GM13977 (cell line): ENCODE measurements around the gene LRP1-AS.

Experiments
- DNase-seq: peaks from one replicate; pipeline ENCODE4 v3.0.0; 2012; ENCODE audit warnings: low spot score
- in situ Hi-C: fragments of 300-500 bp; cut with MboI; formaldehyde crosslinking; loops from one replicate; pipeline ENCODE4 v1.12.0; 2022; ENCODE audit warnings: low sequenced_read_pairs, low pct_unique_long_range_greater_than_20kb, mixed read lengths, inconsistent platforms; ENCODE audit not compliant: unreplicated experiment
- TF ChIP-seq, protein P1 (sequence below): IDR thresholded peaks from 2 replicates; pipeline ENCODE4 v1.5.1; 2012; ENCODE audit warnings: mild to moderate bottlenecking, control low read depth; ENCODE audit not compliant: insufficient read depth; ENCODE audit errors: extremely low read depth, missing control alignments

LRP1-AS gene

GRCh38 chr12:57118711-57119271 lies 28.6 kb downstream of the LRP1-AS start:
- in situ Hi-C loops: loop anchor here (10.0 kb wide), 1 partner anchor 364 kb away; the partner anchor contains the start of gene PRIM1
- TF ChIP-seq, protein P1, sequence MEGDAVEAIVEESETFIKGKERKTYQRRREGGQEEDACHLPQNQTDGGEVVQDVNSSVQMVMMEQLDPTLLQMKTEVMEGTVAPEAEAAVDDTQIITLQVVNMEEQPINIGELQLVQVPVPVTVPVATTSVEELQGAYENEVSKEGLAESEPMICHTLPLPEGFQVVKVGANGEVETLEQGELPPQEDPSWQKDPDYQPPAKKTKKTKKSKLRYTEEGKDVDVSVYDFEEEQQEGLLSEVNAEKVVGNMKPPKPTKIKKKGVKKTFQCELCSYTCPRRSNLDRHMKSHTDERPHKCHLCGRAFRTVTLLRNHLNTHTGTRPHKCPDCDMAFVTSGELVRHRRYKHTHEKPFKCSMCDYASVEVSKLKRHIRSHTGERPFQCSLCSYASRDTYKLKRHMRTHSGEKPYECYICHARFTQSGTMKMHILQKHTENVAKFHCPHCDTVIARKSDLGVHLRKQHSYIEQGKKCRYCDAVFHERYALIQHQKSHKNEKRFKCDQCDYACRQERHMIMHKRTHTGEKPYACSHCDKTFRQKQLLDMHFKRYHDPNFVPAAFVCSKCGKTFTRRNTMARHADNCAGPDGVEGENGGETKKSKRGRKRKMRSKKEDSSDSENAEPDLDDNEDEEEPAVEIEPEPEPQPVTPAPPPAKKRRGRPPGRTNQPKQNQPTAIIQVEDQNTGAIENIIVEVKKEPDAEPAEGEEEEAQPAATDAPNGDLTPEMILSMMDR: no peak
- no peak for DNase-seq

DNA sequence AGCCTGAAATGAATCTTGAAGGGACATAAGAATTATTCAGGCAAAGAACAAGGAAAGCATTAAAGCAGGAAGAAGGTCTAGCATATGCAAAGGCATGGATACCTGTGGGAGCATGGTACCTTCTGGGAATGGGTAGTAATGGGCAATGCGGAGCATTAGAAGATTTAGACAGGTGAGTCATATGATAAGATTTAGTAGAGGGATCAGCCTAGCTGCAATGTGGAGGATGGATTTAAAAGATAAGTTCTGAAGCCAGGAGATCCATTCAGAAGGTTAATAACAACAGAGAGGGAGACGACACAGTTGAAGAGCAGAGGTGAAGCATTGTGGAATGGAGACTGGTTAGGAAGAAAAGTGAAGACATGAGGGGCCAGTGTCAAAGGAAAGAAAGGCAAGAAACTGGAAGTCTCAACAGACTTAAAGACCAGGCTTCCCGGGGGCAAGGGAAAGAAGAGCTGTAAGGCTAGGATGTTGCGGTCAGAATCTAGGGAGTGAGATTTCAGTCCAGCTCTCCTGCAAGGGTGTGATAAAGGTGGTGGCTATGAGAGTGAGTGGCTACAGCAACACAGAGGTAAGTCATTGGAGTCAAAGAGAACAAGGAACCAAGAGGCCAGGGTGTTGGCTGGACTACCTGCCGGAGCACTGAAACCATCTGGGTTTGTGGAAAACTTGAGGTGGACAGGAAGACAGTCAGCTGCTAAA lies 30.7 kb downstream of the LRP1-AS start:
- TF ChIP-seq, protein P1: no peak
- in situ Hi-C loops: loop anchor here (10.0 kb wide), 1 partner anchor 362 kb away; the partner anchor contains the start of gene PRIM1
- DNase-seq: no peak

DNA sequence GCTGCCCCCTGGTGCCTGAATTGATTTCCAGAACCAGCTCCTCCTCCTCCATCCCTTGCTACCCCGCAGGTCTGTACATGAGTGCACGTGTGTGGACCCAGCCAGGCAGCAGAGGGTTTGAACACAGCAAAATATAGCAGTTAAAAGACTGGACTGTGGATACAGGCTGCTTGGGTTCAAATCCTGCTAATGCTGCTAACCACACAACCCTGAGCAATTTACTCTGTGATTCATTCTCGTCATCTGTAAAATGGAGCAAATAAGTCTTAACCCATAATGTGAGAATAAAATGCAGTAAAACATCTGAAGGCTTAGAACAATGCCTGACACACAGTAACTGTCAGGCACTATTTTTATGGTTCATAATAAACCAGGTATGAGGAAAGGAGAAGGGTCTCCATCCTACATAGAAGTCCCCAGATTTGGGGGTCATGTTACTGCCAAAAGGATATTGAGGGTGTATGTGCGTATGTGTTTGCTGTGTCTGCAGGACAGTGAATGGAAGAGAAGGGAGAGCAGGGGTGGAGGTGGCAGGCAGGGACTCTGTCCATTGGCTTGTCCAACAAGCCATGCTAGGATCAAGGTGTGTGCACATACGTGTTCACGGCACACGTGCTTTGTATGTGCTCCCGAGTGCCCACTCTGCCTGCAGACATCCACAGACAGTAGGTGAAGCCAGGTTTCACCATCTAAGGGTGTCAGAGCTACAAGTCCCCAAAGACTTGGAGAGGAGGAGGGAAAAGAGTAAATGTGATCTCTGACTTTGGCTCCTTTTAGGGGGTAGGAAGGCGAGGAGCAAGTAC lies 34.7 kb downstream of the LRP1-AS start:
- in situ Hi-C loops: loop anchor here (10.0 kb wide), 1 partner anchor 358 kb away; the partner anchor contains the start of gene PRIM1
- TF ChIP-seq, protein P1: peak; percentile 85
- DNase-seq: no peak

- TF ChIP-seq, protein P1: no peak
- in situ Hi-C loops: loop anchor here (10.0 kb wide), 1 partner anchor 356 kb away; the partner anchor contains the start of gene PRIM1
- peak; percentile 73 for DNase-seq
Measured at GRCh38 chr12:57111031-57111734, 36.2 kb downstream of the LRP1-AS start, which contains the start of gene STAT6. TSS of gene STAT6 (minus strand) at chr12:57111362. CDS start at chr12:57108278, 3,084 bp downstream.

DNA sequence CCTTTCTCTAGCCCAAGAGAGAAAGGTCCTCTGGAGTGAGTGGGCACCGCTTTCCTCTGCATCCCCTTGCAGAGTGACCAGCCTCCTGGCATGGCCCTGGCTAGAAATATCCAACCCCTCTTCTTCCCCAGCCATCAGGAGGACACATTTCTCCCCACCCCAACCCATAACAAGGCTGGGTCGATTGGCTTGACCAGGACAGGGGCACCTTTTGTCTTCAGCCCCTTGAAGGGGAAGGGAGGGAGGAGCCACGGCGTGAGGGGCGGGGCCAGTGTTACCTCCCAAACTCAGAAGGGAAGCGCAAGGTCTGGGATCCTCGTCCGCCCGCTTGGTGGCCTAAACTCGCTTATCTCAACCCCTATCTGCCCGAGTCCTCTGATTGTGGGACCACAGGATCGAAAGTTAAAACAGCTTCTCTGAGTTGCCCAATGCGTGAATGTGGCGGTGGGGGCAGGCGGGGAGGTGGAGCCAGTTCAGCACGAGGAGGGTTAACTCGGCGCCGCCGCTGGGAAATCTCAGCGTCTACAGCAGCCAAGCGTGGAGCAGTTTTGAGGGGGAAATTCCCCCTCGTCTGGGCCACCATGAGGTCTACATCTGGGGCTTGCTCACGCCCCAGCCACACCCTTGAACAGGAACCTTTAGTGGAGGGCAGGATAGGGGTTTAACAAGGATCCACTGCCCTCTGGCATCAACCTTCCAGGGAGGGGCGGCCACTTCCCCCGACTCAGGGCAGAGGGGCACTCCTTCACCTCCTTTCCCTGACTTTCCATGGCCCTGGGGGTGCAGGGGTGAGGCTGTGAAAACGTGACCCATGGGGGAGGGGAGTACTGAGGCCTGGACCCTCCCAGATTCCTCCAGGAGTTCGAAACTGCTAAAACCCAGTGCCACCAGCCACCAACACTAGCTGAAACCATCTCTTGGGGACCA lies 37.1 kb downstream of the LRP1-AS start:
- in situ Hi-C loops: loop anchor here (10.0 kb wide), 1 partner anchor 356 kb away; the partner anchor contains the start of gene PRIM1
- peak; percentile 81 for DNase-seq
- TF ChIP-seq, protein P1: no peak
